GM12873 (cell line): ENCODE data around the gene DLG2.

Source experiments
- CTCF ChIP-seq: IDR thresholded peaks from 2 replicates; pipeline ENCODE4 v1.5.1; 2012; ENCODE audit warnings: low read depth, mild to moderate bottlenecking, moderate library complexity, low read length, control low read depth; ENCODE audit not compliant: insufficient read depth; ENCODE audit errors: missing control alignments

DLG2 gene

GRCh38 chr11:85164743-85165142 is 462.4 kb downstream of the DLG2 start:
- no peak for TF ChIP-seq CTCF

GRCh38 chr11:85154294-85154693 is 472.9 kb downstream of the DLG2 start:
- TF ChIP-seq CTCF: no peak

- no peak for TF ChIP-seq CTCF
Measured at GRCh38 chr11:85137597-85137996, 489.5 kb downstream of the DLG2 start.

GRCh38 chr11:85133636-85134035 is 493.5 kb downstream of the DLG2 start:
- no peak for TF ChIP-seq CTCF

- no peak for TF ChIP-seq CTCF
Measured at GRCh38 chr11:85132851-85133585, 494.1 kb downstream of the DLG2 start.

- TF ChIP-seq CTCF: no peak
Measured at GRCh38 chr11:85127349-85127748, 499.8 kb downstream of the DLG2 start.

GRCh38 chr11:85123752-85124231 is 503.4 kb downstream of the DLG2 start:
- TF ChIP-seq CTCF: no peak
